NCI-H1694 treated with DMSO at 0.1 percent for 48 hours (cell line): Measurements from ENCODE around the gene LTBP4.
A peak's percentile ranks its signal among the peaks of the same experiment; 100 is the strongest.

ENCODE experiments used
- DNase-seq: peaks from one replicate; lab custom pipeline; 2025; lab: John Stamatoyannopoulos, UW

Gene LTBP4

DNA sequence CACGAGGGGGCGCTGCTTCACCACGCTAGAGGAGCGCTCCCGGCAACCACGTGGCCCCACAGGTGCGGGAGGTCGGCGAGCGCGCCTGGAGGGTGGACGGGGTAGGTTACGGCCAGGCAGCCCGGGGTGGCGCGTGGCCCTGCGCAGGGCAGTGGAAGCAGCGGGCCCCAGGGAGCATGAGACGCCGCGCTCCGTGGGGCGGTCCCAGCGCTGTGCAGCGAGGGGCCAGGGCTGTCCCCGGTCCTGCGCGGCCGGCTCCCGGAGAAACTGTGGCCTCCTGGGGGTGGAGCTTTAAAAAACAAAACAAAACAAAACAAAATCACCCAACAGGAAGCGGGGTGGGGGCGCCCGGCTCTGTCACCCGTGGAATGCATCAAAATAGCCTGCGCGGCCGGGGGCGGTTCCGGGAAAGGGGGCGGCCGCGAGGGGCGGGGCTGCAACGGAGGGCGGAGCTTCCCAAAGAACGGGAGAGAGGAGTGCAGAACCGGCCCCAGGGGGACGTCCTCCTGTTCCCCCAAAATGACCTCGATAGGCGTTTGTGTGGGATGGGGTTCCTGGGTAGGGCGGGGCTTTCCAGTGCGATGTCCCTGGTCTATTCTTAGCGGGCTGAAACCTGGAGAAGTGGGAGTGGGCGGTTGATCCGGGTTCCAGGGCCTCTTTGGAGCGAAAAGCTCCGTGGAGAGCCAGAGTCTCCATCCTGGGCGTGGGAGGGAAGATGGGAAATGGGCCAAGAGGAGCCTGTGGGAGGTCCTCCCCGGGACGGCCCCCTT is 61.9 kb downstream of the LTBP4 start:
- DNase-seq = peak; percentile 89

DNA sequence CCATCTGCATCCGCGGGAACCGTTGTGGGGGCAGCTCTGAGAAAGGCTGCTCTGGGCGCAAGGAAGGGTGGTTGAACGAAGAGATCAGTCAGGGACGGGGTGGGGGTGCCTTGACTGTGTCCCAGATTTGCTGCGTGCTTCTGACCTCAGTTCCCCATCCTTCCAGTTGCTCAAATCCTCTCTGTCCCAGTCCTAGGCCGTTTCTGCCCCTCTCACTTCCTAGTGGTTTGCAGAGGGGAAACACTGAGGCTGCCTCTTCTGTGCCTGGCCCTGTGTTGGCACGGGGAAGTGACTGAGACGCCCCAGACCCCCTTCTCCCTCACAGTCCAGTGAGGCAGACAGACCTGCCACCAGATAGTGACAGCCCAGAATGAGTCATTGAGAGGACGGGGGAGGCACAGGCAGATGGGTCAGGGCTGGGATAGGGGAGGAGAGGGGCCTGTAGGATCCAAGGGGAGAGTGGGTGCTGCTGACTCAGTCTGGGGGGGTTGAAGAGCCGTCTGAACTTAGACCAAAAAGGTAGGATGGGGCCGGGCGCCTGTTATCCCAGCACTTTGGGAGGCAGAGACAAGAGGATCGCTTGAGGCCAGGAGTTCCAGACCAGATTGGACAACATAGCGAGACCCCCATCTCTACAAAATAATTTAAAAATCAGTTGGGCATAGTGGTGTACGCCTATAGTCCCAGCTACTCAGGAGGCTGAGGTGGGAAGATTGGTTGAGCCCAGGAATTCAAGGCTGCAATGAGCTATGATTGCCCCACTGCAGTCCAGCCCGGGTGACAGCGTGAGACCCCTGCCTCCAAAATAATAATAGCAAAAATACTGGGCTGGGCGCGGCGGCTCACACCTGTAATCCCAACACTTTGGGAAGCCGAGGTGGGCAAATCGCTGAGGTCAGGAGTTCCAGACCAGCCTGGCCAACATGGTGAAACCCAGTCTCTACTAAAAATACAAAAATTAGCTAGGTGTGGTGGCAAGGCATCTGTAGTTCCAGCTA is 62.8 kb downstream of the LTBP4 start:
- no peak for DNase-seq

DNA sequence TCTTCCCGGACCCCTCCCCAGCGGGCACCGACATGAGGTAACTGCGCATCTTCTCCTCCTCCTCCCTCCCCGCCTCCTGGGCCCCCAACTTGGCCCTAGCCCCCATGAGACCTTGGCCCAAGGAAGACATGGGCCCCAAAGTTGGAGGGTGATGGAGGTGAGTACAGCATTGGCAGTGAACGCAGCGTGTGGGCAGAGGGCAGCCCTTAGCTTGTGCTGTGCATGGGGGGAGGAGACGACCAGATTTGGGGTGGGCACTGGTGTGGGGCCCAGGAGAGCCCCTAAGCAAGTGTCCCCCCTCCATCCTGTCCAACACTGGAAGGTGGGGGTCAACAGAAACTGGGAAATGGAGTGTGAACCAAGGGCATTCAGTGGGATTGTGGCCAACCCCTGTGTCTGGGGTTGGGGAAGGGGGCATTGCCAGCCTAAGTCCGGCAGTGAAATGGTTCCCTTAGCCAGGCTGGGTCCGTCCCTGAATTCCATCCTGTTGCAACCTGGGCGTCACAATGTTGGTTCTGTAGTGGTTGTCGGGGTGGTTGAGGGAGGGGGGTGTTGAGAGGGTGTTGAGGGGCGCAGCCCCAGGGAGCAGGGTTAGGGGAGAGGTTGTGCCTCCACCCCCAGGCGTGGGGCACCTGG is 65.8 kb downstream of the LTBP4 start:
- no peak for DNase-seq

DNA sequence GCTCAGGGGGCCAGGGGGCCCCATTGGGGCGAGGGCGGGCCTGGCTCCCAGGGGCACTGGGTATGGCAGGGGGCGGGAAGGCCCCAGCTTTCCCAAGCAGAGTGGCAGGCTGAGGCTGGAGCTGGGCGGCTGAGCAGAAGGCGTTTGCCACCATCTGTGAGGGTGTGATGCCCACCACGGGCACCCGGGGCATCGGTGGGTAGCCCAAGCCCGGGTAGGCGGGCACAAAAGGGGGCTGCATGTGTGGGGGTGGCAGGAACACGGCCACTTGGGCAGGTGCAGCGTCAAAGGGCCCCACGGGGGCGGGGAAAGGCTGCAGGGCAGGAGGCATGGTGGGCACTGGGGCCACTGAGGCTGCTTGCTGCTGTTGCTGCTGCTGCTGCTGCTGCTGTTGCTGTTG is 66.4 kb downstream of the LTBP4 start:
- DNase-seq = no peak

DNA sequence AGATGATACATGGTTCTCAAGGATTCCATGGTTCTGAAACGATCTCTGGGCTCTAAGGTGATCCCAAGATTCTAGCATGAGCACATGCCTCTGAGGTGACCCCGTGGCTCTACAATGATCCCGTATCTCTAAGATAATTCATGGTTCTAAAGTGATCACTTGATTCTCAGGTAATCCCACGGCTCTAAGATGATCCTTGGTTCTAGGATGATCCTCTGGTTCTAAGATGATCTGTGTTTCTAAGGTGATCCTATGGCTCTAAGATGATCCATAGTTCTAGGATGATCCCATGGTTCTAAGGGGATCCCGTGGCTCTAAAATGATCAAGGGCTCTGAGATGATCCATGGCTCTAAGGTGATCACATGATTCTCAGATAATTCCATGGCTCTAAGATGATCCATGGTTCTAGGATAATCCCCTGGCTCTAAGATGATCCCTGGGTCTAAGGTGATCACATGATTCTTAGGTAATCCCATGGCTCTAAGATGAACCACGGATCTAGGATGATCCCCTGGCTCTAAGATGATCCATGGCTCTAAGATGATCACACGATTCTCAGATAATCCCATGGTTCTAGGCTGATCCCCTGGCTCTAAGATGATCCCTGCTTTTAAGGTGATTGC is 67.9 kb downstream of the LTBP4 start:
- DNase-seq = no peak

DNA sequence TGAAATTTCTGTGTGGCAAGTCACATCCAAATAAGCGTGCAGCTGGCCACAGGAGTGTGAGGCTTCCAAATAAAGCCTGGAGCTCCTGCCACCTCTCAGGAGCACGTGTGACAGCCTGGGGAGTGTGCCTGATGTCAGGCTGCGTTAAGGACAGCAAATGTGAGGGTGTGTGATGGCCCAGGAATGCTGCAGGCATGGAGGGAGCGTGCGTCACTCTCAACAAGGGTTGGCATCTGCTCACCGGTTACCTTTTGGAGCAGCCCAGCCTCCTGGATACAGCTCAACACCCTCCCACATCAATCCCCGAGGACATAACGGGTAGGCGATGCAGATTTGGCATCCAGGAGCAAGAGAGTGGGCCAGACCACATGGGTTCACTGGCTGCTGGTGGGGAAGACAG is 70.2 kb downstream of the LTBP4 start:
- DNase-seq = no peak

DNA sequence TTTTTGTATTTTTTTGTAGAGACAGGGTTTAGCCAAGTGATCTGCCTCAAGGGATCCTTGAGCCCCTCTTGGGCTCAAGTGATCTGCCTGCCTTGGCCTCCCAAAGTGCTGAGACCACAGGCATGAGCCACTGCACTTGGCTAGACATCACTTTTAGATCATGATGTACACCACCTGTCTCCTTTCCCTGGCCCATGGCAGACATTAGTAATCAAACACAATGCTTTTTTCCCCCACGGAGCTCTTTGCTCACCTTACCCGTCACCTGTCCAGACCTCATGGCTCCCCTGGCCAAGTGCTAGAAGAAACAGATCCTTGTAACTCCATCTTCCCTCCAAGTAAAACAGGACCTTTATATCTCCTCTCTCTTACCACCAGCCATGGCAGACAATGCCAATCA is 70.9 kb downstream of the LTBP4 start:
- DNase-seq = no peak

DNA sequence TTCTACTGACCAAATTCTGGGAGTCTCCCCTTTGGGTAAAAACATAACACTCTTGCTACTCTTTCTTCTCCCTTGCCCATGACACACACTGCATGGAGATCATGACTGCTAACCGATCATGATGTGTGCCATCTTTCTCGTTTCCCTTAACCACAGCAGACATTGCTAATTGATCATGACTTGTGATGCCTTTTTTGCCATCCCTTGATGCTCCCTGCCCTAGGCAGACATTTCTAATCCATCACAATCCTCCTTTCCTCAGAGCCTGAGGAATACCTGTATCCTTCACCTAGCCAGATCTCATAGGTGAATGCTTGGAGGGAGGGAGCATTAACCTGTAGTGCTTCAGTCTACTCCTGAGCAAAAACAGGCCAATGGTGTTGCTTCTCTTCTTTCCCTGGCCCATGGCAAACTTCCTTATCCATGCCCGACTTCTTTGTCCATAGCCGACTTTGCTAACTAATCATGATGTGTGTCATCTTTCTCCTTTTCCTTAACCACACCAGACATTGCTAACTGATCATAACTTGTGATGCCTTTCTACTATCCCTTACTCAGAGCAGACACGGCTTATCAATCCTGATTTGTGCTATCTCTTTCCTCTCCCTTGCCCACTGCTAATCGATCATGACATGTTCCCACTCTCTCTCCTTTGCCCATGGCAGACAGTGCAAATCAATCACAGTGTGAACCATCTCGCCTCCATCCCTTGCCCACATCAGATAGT is 71.6 kb downstream of the LTBP4 start:
- no peak for DNase-seq

DNA sequence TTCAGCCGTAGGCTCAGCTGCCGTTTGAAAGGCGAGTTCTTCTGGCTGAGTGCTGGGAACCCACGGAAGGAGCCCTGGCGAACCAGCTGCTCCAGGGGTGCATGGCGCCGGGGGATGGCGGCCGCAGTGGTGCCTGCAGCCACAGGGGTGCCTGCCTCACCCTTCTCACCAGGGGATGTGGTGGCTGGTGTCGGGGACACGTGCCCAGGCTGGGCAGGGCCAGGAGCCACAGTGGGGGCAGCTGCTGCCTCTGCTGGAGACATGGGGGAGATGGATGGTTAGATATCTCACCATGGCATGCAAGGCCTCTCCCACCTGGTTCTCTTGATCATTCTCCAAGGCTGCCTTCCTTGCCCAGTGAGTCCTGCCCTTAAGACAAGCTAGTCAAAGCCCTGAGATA is 72.2 kb downstream of the LTBP4 start:
- no peak for DNase-seq

DNA sequence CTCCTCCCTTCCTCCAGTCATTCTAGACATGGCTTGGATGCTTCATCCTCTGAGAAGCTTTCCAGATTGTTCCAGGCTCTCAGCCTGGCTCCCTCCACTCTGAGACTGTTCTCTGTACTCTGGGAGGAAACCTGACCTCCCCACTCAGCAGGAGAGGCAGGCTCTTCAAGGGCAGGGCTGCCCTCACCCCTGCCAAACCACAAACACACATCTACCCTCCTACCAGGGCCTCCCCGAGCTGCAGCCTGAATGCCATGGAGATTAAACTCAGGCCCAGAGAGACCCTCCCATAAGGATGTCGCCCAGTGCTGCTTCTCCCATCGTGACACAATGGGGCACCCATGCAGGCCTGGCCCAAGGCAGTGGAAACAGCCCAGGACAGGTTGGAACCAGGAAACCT is 73.1 kb downstream of the LTBP4 start:
- no peak for DNase-seq

DNA sequence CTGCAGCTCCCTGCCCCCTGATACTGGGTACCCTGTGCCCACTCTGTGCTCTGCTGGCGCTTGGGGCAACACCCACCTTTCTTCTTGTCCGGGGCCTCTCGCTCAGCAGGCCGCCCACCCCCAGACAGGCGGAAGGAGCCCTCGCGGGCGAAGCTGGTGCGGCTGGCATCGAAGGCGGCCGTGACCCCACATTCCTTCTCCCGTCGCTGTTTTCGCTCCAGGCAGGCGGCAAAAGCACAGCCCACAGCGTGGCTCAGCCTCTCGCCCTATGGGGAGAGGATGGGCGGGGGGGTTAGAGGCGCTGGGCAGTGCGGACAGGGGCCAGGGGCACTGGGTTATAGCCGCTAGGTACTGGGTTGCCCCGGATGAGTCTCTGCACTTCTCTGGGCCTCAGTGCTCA is 76.0 kb downstream of the LTBP4 start:
- DNase-seq = no peak
